ENCODE measurements around the gene CAMTA1. TPM values are rescaled to one million over a fixed set of nuclear protein-coding genes. Genes with fewer than 3 reads are reported as not detected.
A peak's percentile ranks its signal among the peaks of the same experiment; 100 is the strongest.

CAMTA1 gene
- total RNA-seq, 6 experiments from 2014 or later, result 78.1 to 96.6 (median 86.1) TPM

DNA sequence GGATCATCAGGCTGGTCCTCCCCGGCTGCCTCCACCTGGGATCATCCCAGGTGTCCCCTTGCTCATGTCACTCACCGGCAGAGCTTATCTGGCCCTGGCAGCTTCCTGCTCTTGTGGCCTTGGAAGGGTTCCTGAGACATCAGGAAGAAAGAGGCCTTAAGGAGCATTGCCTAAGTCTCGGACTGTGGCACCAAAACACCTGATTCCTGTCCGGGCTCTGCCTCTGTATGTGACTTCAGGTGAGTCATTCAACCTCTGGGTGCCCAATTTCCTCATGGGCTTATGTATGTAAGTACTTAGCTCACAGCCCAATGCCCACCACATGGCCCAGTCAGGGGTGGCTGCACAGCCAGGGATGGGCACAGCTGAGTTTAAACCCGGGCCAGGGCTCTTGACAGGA, 729.9 kb downstream of the CAMTA1 start:
- no peak overlapping the region; the same call in 1 of the 2 replicates for H3K4me3 Mint-ChIP-seq
- H3K9me3 Mint-ChIP-seq, result no peaks in the 10 kb centered on the region

GRCh38 chr1:7515904-7516303, 730.6 kb downstream of the CAMTA1 start:
- DNase-seq, result no peak
- Mint-ChIP-seq H3K36me3 (ENCODE audit: low read depth) (no peaks in the 10 kb centered on the region), H3K27me3 (ENCODE audit: insufficient read depth) (peaks cover 11% of the 10 kb centered on the region), H3K9me3 (no peaks in the 10 kb centered on the region), H3K4me1 (ENCODE audit: low read depth) (peaks cover 7% of the 10 kb centered on the region; the same call in 1 of the 2 replicates), H3K4me3 (no peak overlapping the region; the same call in 1 of the 2 replicates), H3K27ac (no peak overlapping the region)
- no peak for TF ChIP-seq CTCF (IDR thresholded peaks at IDR 0.05)

More for the DNA sequence above, 729.9 kb downstream of the CAMTA1 start:
- no peak for TF ChIP-seq CTCF (IDR thresholded peaks at IDR 0.05)
- peaks cover 7% of the 10 kb centered on the region; the same call in 1 of the 2 replicates for H3K4me1 Mint-ChIP-seq (ENCODE audit: low read depth)
- H3K27me3 Mint-ChIP-seq (ENCODE audit: insufficient read depth), result peaks cover 11% of the 10 kb centered on the region
- no peak overlapping the region for H3K27ac Mint-ChIP-seq
- no peak for DNase-seq
- H3K36me3 Mint-ChIP-seq (ENCODE audit: low read depth), result no peaks in the 10 kb centered on the region

- Mint-ChIP-seq H3K27me3 (ENCODE audit: insufficient read depth) (peaks cover 11% of the 10 kb centered on the region), H3K4me1 (ENCODE audit: low read depth) (peaks cover 7% of the 10 kb centered on the region; the same call in 1 of the 2 replicates)
- DNase-seq, result peak; percentile 12
These were observed 731.1 kb downstream of the CAMTA1 start for GRCh38 chr1:7516341-7516740.

GRCh38 chr1:7516929-7517328, 731.7 kb downstream of the CAMTA1 start:
- peaks cover 14% of the 10 kb centered on the region for H3K27me3 Mint-ChIP-seq (ENCODE audit: insufficient read depth)

More at GRCh38 chr1:7516341-7516740, 731.1 kb downstream of the CAMTA1 start:
- H3K36me3 Mint-ChIP-seq (ENCODE audit: low read depth), result no peaks in the 10 kb centered on the region
- H3K9me3 Mint-ChIP-seq, result no peaks in the 10 kb centered on the region
- no peak overlapping the region for H3K4me3 Mint-ChIP-seq
- no peak for TF ChIP-seq CTCF (IDR thresholded peaks at IDR 0.05)
- no peak overlapping the region for H3K27ac Mint-ChIP-seq

GRCh38 chr1:7517611-7518330, 732.5 kb downstream of the CAMTA1 start:
- TF ChIP-seq CTCF (IDR thresholded peaks at IDR 0.05), result no peak
- Mint-ChIP-seq H3K4me1 (ENCODE audit: low read depth) (peaks cover 15% of the 10 kb centered on the region), H3K9me3 (no peaks in the 10 kb centered on the region), H3K4me3 (no peak overlapping the region), H3K27ac (no peak overlapping the region), H3K36me3 (ENCODE audit: low read depth) (no peaks in the 10 kb centered on the region), H3K27me3 (ENCODE audit: insufficient read depth) (peaks cover 15% of the 10 kb centered on the region)
- DNase-seq, result no peak

More at GRCh38 chr1:7516929-7517328, 731.7 kb downstream of the CAMTA1 start:
- Mint-ChIP-seq H3K36me3 (ENCODE audit: low read depth) (no peaks in the 10 kb centered on the region), H3K9me3 (no peaks in the 10 kb centered on the region), H3K4me3 (no peak overlapping the region), H3K4me1 (ENCODE audit: low read depth) (peaks cover 12% of the 10 kb centered on the region), H3K27ac (no peak overlapping the region)
- TF ChIP-seq CTCF (IDR thresholded peaks at IDR 0.05), result no peak
- DNase-seq, result no peak
